BJ (cell line): ENCODE results near the gene CES5A. TPM values are rescaled to one million over a fixed set of nuclear protein-coding genes. Genes with fewer than 3 reads are reported as not detected.
"Not testable (repeated sequence)": the region's sequence is repeated elsewhere in the genome, so short reads cannot be mapped to it uniquely, and the experiment has no call there.

Source experiments
- CTCF ChIA-PET: fragments of 350-600 bp; formaldehyde crosslinking; extraction: SDS; loops from one replicate; lab custom pipeline; 2021; ENCODE audit warnings: antibody characterized with exemption, inconsistent platforms; lab: Yijun Ruan, JAX
- POLR2A ChIA-PET: fragments of 300-600 bp; sonication (Branson Sonifier 250); formaldehyde crosslinking; extraction: SDS; loops from one replicate; lab custom pipeline; 2021; ENCODE audit warnings: antibody characterized with exemption; lab: Charles Lee
- DNase-seq: peaks from one replicate; pipeline ENCODE4 v3.0.0-alpha.2; 2011; ENCODE audit warnings: low read depth
- H3K27me3 ChIP-seq: 2 replicates; pipeline ENCODE4 v1.6.0; 2011; ENCODE audit warnings: low read length; ENCODE audit not compliant: control insufficient read depth, insufficient read depth
- H3K36me3 ChIP-seq: 2 replicates; pipeline ENCODE4 v1.5.1; 2011; ENCODE audit warnings: low read length; ENCODE audit not compliant: control insufficient read depth, insufficient read depth
- H3K4me3 ChIP-seq: 2 replicates; pipeline ENCODE4 v1.5.1; 2011; ENCODE audit warnings: low read depth, mild to moderate bottlenecking, control low read depth, low read length
- polyA plus RNA-seq: library from polyadenylated mRNA; depleted of rRNA; stranded (reverse); fragments of >200 nt; gene quantifications from 2 replicates; pipeline ENCODE4 v1.2.3, GENCODE V29; 2011
- TF ChIP-seq, protein P1 (sequence below): IDR thresholded peaks from 2 replicates; pipeline ENCODE4 v1.5.1; 2011; ENCODE audit warnings: low read depth, mild to moderate bottlenecking, control low read depth, inconsistent platforms, low read length, moderate library complexity; ENCODE audit not compliant: insufficient read depth

CES5A gene
- polyA plus RNA-seq, 1 experiment: not detected

DNA sequence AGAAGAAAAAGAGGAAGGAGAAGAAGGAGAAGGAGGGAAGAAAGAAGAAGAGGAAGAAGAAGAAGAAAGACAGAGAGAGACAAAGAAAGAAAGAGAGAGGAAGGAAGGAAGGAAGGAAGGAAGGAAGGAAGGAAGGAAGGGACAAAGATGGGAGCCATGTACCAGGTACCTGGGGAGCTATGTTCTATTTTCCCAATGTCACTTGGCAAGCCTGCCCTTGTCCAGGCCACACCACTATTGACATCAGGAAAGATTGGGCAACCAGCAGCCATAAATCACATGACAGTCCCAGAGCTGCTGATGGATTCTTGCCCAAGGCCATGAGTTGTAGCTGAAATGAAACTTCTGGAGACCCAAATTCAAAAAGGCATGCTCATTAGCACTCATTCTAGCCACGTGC lies 39.6 kb downstream of the CES5A start:
- DNase-seq: no peak
- CTCF ChIA-PET: interaction anchor here (0.8 to 0.9 kb wide), 2 partner anchors 124 to 371 kb away, joined by 3 read pairs; no protein-coding TSS in a partner anchor

DNA sequence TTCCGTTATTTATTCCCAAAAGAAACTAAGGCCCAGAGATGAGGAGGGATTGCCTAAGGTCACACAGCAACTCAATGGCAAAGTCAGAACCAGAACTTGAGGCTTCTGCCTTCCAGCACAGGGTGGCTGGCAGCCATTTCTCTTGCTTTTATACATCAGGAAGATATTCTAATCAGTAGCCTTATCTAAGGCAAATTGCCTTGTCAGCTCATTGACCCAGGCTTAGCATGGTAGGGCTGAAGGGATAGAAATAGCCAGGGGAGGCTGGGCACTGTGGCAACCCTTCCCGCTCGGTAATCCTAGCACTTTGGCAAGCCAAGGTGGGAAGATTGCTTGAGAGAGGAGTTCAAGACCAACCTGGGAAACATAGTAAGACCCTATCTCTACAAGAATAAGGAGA lies 40.0 kb downstream of the CES5A start:
- DNase-seq, H3K36me3 ChIP-seq, POLR2A ChIA-PET, H3K4me3 ChIP-seq, H3K27me3 ChIP-seq: not testable (repeated sequence)
- CTCF ChIA-PET: interaction anchor here (0.8 kb wide), 1 partner anchor 371 kb away, joined by 3 read pairs; no protein-coding TSS in a partner anchor

More for the DNA sequence above, 39.6 kb downstream of the CES5A start:
- no peaks in the 10 kb centered on the region for H3K27me3 ChIP-seq
- TF ChIP-seq, protein P1, sequence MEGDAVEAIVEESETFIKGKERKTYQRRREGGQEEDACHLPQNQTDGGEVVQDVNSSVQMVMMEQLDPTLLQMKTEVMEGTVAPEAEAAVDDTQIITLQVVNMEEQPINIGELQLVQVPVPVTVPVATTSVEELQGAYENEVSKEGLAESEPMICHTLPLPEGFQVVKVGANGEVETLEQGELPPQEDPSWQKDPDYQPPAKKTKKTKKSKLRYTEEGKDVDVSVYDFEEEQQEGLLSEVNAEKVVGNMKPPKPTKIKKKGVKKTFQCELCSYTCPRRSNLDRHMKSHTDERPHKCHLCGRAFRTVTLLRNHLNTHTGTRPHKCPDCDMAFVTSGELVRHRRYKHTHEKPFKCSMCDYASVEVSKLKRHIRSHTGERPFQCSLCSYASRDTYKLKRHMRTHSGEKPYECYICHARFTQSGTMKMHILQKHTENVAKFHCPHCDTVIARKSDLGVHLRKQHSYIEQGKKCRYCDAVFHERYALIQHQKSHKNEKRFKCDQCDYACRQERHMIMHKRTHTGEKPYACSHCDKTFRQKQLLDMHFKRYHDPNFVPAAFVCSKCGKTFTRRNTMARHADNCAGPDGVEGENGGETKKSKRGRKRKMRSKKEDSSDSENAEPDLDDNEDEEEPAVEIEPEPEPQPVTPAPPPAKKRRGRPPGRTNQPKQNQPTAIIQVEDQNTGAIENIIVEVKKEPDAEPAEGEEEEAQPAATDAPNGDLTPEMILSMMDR: no peak
- H3K36me3 ChIP-seq: no peaks in the 10 kb centered on the region
- no peak overlapping the region for H3K4me3 ChIP-seq
- POLR2A ChIA-PET: no interaction called here

DNA sequence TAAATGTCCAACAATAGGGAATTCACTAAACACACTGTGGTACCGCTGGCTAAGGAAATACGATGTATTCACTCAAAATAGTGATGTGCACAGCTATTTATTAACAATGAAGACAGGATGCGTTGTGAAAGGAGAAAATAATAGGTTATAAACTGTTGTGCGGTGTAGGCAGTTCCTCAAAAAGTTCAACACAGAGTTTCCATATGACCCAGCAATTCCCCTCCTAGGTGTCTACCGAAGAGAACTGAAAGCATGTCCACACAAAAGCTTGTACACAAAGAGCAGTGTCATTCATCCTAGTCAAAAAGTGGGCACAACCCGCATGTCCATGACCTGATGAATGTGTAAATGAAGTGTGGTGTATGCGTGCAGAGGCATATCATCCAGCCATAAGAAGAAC lies 41.1 kb downstream of the CES5A start:
- Histone ChIP-seq H3K4me3 (no peak overlapping the region), H3K27me3 (no peaks in the 10 kb centered on the region), H3K36me3 (no peaks in the 10 kb centered on the region)
- TF ChIP-seq, protein P1: no peak
- DNase-seq: no peak
- POLR2A ChIA-PET: no interaction called here
- CTCF ChIA-PET: no interaction called here

DNA sequence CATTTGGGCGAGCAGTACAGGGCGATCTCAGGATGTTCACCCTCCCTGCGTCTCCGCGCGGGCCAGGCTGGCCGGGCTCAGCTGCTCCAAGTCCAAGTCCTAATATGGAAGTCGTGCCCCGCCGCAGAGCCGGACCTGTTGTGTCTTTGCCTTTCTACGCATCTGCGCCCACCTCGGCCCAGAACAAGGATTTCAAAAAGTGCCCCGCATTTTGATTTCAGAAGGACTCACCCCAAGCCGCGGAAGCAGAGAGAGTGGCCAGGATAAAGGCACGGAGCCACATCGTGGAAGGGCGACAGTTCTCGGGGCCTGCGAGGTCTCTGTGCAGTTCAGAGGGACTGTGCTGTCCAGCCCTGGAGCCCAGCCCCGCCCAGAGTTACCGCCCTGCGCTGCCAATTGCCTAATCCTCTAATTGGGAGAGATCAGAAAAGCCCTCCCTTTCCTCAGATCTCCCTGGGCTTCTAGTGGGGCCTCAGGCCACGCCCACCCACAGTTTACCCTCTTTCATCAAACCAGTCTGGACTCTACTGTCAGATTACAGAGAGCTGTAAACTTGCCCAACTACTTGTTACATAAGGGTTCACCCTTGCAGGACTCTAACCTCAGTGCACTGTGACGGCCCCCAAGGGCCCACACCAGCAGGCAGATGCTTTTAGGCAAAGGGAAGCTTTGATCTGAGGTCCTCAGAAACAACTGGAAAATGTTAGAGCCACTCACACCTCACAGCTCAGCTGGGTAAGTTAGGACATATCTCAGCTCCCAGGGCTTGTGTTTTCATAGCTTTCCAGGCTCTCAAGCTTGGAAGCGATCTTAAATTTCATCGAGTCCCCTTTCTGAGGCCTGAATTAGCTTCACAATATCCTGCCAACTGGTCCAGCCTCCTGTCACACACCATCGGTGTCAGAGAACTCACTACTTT lies 42.1 kb downstream of the CES5A start, which contains the start of gene CES1:
TSS of gene CES1 (minus strand) at position 324 of the 919 bp plus-strand sequence. CDS start at position 283, 41 bp downstream.
- ChIA-PET POLR2A (no interaction called here), CTCF (interaction anchor here (0.6 to 1.0 kb wide), 2 partner anchors 9 to 485 kb away, joined by 3 to 5 read pairs; no protein-coding TSS in a partner anchor)
- DNase-seq: no peak
- Histone ChIP-seq H3K4me3 (no peak within 1 kb of the TSS), H3K27me3 (no peaks in the 10 kb centered on the region), H3K36me3 (no peaks in the 10 kb centered on the region)
- TF ChIP-seq, protein P1: no peak

DNA sequence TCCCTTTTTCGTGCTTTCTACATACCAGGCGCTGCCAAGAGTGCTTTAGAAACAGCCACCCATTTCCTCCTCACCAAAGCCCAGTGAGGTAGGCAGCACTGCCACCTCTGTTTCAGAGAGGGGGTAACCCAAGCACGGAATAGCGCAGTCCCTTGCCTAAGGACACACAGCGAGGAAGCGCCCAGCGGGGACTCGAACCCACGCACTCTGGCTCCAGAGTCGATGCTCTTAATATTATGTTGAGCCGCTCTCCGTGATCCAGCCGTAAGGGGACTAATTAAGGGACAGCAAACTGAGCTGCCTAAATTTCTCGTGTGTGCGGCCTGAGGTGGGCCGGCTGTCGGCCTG lies 42.8 kb downstream of the CES5A start:
- ChIA-PET POLR2A (no interaction called here), CTCF (interaction anchor here (0.6 kb wide), 1 partner anchor 486 kb away, joined by 3 read pairs; no protein-coding TSS in a partner anchor)
- Histone ChIP-seq H3K27me3 (no peaks in the 10 kb centered on the region), H3K36me3 (no peaks in the 10 kb centered on the region), H3K4me3 (no peak overlapping the region)
- DNase-seq: no peak
- TF ChIP-seq, protein P1: no peak
